Limb (tissue), 2 donors: Measurements from ENCODE around the gene BNIP2.

ENCODE experiments used
- DNase-seq, 2 donors: peaks; one replicate each; pipeline ENCODE4 v3.0.0-alpha.2; 2016; ENCODE audit errors: extremely low spot score in 2 of 2

BNIP2 gene

GRCh38 chr15:59636184-59636583 lies 52.9 kb downstream of the BNIP2 start:
- DNase-seq: no peak

DNA sequence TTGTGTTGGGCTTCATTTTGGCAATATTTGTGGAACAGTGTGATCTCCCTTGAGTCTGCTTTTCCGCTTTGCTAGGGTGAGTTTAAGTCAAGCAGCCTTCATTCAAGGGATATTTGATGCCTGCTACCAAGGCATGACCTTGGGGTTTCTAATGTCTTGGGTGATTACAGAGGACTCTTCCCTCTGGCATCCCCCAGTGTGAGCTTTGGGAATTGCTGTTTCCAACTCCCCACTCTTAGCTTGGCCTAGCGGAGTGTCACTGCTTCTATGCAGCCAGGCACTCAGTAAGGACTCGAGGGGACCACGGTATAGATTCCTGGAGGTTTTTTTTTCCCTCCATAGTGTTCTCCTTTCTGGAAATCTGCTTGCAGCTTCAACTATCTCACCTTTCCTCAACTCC lies 56.4 kb downstream of the BNIP2 start:
- DNase-seq: no peak

DNA sequence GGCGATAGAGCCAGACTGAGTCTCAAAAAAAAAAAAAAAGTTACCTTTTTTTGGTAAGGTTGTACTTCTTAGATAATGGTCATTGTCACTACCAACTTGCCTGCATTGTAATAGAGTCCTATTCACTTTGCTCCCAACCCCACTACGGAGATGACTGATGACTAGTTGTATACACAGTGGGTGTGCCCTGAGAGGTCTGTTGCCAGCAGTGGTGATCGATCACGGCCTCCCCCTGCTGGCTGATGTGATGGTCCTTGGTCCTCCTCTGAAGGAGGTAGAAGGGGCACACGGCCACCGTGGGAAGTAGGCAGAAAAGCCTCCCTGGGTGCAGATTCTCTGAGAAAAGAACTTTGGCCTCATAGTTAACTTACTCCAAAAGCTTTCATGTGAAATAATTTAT lies 66.8 kb downstream of the BNIP2 start:
- no peak for DNase-seq

- DNase-seq: no peak
Observed at GRCh38 chr15:59618406-59618805, 70.7 kb downstream of the BNIP2 start.

- DNase-seq: no peak
Observed at GRCh38 chr15:59616379-59616778, 72.7 kb downstream of the BNIP2 start.

DNA sequence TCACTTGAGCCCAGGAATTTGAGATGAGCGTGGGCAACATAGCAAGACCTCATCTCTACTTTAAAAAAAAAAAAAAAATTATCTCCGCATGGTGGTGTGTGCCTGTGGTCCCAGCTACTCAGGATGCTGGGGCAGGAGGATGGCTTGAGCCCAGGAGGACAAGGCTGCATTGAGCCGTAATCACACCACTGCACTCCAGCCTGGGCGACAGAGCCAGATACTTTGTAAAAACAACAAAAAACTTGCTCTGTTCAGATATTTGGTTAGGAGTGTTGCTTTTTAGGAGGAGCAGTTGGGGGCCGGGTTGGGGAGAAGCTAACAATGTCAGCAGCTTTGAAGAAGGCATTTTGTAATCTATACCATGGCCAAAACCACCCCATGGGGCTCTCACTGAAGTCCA lies 73.5 kb downstream of the BNIP2 start:
- DNase-seq: no peak

- no peak for DNase-seq
Observed at GRCh38 chr15:59614153-59614552, 75.0 kb downstream of the BNIP2 start.

DNA sequence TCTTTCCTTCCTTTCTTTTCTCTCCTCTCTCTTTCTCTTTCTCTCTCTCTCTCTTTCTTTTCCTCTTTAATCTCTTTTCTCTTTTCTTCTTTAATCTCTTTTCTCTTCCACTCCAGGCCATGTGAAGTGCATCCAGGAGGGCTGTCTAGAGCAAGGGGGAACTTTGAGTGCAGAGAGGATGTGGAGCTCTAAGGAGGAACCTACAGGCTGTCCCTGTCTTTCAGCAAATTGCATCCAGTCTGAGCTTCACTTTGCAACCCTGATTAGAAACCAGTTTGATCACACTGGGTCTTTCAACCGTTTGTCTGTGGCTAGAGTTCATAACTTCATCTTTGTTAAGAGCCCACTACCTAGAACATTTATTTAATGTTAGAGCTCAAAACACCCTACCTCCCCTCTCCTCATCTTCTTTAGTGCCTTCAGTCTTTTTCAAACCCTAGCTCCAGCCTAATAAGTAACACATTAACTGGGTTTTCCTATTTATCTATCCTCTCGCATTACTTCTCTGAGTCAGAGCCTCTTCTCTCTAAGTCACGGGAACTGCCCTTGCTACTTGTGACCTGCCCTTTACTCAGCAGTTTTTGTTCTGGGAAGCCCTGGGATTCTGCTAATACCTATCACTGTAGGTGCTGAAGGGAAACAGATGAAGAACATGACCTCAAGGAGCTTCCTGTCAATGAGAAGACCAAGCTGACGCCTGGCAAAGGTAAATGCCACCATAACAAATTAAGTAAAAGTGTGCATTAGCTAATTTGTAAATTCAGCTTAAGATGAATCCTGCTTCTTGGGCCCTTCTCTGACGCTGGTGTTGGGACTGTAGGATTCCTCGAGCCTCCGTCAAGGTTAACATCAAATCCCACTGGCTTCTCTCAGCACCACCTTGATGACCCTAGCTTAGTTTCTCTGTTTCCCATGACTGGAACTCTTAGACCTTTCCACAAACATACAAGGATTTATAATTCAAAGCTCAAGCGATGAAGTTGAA lies 77.6 kb downstream of the BNIP2 start, which contains the start of gene GCNT3:
Gene GCNT3 (plus strand): TSS at position 508 of the 985 bp plus-strand sequence. CDS start 6,456 bp downstream, outside the sequence.
- no peak for DNase-seq

DNA sequence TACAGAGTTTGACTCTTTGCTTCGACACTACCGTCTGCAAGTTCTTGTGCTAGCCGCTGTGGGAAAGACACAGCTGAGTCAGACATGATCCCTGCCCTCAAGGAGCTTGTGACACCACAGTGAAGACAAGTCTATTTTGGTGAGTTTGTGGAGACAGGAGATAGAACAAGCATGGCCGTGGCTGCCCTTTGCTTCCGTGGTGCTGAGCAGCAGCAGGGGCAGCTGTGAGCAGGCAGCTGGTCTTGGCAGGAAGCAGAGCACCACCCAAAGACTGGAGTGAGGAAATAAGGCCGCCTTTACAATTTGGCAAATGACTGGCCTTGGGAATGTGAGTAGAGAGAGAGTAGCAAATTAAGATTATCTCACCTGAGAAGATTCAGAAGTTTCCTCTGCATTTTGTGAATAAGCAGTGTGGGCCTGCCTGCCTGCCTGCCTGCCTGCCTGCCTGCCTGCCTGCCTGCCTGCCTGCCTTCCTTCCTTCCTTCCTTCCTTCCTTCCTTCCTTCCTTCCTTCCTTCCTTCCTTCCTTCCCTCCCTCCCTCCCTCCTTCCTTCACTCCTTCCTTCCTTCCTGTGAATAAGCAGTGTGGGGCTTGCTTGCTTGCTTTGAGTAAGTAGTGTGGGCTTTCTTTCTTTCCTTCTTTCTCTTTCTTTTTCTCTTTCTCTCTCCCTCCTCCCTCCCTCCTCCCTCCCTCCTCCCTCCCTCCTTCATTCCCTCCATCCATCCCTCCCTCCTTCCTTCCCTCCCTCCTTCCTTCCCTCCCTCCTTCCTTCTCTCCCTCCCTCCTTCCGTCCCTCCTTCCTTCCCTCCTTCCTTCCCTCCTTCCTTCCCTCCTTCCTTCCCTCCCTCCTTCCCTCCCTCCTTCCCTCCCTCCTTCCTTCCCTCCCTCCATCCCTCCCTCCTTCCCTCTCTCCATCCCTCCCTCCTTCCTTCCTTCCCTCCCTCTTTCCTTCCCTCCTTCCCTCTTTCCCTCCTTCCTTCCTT lies 79.1 kb downstream of the BNIP2 start:
- no peak for DNase-seq
